ENCODE data around the gene LHFPL2.

The LHFPL2 gene

DNA sequence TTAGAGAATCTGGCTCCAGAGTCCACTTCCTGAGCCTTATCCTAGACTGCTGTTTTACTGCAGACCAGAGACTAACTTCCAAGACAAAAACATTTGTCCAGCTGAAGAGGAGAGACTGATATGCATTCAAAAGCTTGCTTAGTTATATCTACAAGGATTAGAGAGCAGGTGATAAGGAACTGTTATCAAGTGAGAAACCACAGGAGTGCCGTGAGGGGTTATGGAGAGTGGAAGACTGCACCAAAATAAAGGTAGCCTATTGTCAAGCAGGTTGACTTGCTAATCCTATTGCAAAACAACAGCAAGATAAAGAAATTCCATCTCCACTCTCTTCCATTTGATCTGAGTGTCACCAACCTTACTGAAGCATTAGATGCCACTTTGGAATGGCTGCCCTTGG lies 149.1 kb downstream of the LHFPL2 start:
- no peaks in the 10 kb centered on the region for H3K9me3 ChIP-seq (ENCODE audit: control insufficient read depth, insufficient read depth, low read length)
- no peaks in the 10 kb centered on the region for H3F3A ChIP-seq (ENCODE audit: control insufficient read depth, insufficient read depth)
- no peaks in the 10 kb centered on the region for H4K20me1 ChIP-seq (ENCODE audit: control insufficient read depth, insufficient read depth, low read depth, low read length)
- no peak for TF ChIP-seq EZH2phosphoT487 (IDR thresholded peaks at IDR 0.05; ENCODE audit: borderline replicate concordance, low read length)
- TF ChIP-seq, protein P1, sequence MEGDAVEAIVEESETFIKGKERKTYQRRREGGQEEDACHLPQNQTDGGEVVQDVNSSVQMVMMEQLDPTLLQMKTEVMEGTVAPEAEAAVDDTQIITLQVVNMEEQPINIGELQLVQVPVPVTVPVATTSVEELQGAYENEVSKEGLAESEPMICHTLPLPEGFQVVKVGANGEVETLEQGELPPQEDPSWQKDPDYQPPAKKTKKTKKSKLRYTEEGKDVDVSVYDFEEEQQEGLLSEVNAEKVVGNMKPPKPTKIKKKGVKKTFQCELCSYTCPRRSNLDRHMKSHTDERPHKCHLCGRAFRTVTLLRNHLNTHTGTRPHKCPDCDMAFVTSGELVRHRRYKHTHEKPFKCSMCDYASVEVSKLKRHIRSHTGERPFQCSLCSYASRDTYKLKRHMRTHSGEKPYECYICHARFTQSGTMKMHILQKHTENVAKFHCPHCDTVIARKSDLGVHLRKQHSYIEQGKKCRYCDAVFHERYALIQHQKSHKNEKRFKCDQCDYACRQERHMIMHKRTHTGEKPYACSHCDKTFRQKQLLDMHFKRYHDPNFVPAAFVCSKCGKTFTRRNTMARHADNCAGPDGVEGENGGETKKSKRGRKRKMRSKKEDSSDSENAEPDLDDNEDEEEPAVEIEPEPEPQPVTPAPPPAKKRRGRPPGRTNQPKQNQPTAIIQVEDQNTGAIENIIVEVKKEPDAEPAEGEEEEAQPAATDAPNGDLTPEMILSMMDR (IDR thresholded peaks at IDR 0.05; ENCODE audit: low read depth, low read length, poor library complexity, severe bottlenecking): no peak
- H3K9me2 ChIP-seq (replicated peaks; ENCODE audit: control insufficient read depth, low read length): no peaks in the 10 kb centered on the region
- no peak overlapping the region for H3K4me2 ChIP-seq (ENCODE audit: low read length)
- H3K27me3 ChIP-seq (ENCODE audit: control insufficient read depth, low read length): no peaks in the 10 kb centered on the region
- H3K4me1 ChIP-seq (ENCODE audit: control insufficient read depth, low read length): peaks cover 25% of the 10 kb centered on the region
- H3K27ac ChIP-seq (ENCODE audit: low read depth, low read length): no peak overlapping the region
- H3K4me3 ChIP-seq (ENCODE audit: low read length): no peak overlapping the region
- no peaks in the 10 kb centered on the region for H3K36me3 ChIP-seq (ENCODE audit: control insufficient read depth, low read length)
- H3K79me2 ChIP-seq (ENCODE audit: control insufficient read depth, low read length): no peaks in the 10 kb centered on the region

DNA sequence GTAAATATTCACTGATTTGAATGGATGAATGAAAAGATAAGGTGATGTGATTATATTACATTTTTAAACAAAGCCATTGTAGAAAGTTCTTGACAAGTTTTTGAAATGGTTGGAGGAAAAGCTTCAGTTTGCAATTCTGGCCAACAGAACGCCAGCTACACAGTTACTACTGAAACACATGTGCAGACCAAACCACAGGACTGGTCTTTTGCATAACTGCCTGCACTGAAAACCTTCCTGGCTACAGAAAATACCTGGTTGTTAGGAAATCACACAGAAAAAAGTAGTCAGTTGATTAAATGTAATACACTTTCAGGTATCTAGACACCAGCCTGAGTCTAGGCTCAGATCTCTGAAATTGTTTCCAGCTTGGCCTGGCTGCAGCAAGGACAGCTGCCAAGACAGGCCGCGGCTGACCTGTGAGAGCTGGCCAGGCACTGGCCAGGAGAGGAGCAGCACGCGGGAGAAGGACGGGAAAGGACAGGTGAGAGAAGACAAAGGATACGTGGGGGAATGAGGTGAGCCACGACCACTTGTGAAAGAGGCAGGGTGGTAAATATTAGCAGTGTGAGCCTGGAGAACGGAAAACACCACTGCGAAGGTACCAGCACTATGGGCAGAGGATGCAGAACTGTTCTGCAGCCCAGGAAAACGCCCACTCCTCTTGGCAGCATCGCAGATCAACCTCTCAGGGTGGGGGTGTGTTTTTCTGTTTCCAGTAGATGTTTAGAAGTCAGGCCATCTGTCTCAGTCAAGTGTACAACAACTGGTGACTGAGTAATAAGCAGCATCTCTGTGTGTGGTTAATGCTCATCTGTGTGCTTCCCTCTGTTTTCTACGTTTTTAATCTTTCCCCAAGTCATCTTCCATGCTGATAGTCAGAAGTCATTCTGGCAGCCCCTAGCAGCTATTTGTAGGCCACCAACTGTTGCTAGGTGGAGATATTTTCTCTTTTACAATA lies 150.7 kb downstream of the LHFPL2 start:
- Histone ChIP-seq H3K27ac (ENCODE audit: low read depth, low read length) (no peak overlapping the region), H3K36me3 (ENCODE audit: control insufficient read depth, low read length) (no peaks in the 10 kb centered on the region), H4K20me1 (ENCODE audit: control insufficient read depth, insufficient read depth, low read depth, low read length) (no peaks in the 10 kb centered on the region), H3K4me3 (ENCODE audit: low read length) (no peak overlapping the region), H3K9me2 (replicated peaks; ENCODE audit: control insufficient read depth, low read length) (no peaks in the 10 kb centered on the region), H3K27me3 (ENCODE audit: control insufficient read depth, low read length) (no peaks in the 10 kb centered on the region), H3K4me2 (ENCODE audit: low read length) (peak overlapping the region; percentile 5), H3F3A (ENCODE audit: control insufficient read depth, insufficient read depth) (no peaks in the 10 kb centered on the region), H3K4me1 (ENCODE audit: control insufficient read depth, low read length) (peaks cover 25% of the 10 kb centered on the region), H3K79me2 (ENCODE audit: control insufficient read depth, low read length) (no peaks in the 10 kb centered on the region), H3K9me3 (ENCODE audit: control insufficient read depth, insufficient read depth, low read length) (no peaks in the 10 kb centered on the region)
- TF ChIP-seq, protein P1 (IDR thresholded peaks at IDR 0.05; ENCODE audit: low read depth, low read length, poor library complexity, severe bottlenecking): no peak
- no peak for TF ChIP-seq EZH2phosphoT487 (IDR thresholded peaks at IDR 0.05; ENCODE audit: borderline replicate concordance, low read length)

DNA sequence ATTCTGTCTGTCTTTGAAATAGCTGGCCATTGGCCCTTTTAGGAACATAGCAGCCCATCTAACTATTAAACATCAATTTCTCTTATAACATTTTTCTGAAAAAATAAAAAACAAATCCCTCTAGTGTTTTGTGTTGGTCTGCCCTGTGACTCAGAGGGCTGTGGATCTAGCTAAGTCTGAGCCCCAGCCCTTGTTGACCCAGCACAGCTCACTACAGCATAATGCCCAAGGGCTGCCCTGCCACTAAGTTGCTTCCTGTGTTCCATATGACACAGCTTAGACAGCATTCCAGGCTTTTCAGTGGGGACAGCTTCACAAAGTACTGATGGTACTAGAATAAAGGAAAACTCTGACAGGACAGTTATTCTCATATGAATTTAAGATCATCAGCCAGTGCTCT lies 152.2 kb downstream of the LHFPL2 start:
- no peaks in the 10 kb centered on the region for H3K9me3 ChIP-seq (ENCODE audit: control insufficient read depth, insufficient read depth, low read length)
- H3K4me1 ChIP-seq (ENCODE audit: control insufficient read depth, low read length): peaks cover 25% of the 10 kb centered on the region
- no peak overlapping the region for H3K4me2 ChIP-seq (ENCODE audit: low read length)

More for the DNA sequence above, 152.2 kb downstream of the LHFPL2 start:
- Histone ChIP-seq H3F3A (ENCODE audit: control insufficient read depth, insufficient read depth) (no peaks in the 10 kb centered on the region), H3K79me2 (ENCODE audit: control insufficient read depth, low read length) (no peaks in the 10 kb centered on the region), H4K20me1 (ENCODE audit: control insufficient read depth, insufficient read depth, low read depth, low read length) (no peaks in the 10 kb centered on the region), H3K9me2 (replicated peaks; ENCODE audit: control insufficient read depth, low read length) (no peaks in the 10 kb centered on the region), H3K4me3 (ENCODE audit: low read length) (no peak overlapping the region), H3K27ac (ENCODE audit: low read depth, low read length) (no peak overlapping the region), H3K36me3 (ENCODE audit: control insufficient read depth, low read length) (no peaks in the 10 kb centered on the region), H3K27me3 (ENCODE audit: control insufficient read depth, low read length) (no peaks in the 10 kb centered on the region)
- TF ChIP-seq EZH2phosphoT487 (IDR thresholded peaks at IDR 0.05; ENCODE audit: borderline replicate concordance, low read length): no peak
- TF ChIP-seq, protein P1 (IDR thresholded peaks at IDR 0.05; ENCODE audit: low read depth, low read length, poor library complexity, severe bottlenecking): no peak
